GM12872 (cell line): ENCODE results near the gene C1QC.

Experiments used
- TF ChIP-seq, protein P1 (sequence below): IDR thresholded peaks from 3 replicates; pipeline ENCODE4 v1.5.1; 2011; ENCODE audit warnings: low read depth, mild to moderate bottlenecking, low read length, moderate library complexity; ENCODE audit not compliant: insufficient read depth

C1QC gene

GRCh38 chr1:22677931-22678896 lies 34.8 kb downstream of the C1QC start:
- TF ChIP-seq, protein P1, sequence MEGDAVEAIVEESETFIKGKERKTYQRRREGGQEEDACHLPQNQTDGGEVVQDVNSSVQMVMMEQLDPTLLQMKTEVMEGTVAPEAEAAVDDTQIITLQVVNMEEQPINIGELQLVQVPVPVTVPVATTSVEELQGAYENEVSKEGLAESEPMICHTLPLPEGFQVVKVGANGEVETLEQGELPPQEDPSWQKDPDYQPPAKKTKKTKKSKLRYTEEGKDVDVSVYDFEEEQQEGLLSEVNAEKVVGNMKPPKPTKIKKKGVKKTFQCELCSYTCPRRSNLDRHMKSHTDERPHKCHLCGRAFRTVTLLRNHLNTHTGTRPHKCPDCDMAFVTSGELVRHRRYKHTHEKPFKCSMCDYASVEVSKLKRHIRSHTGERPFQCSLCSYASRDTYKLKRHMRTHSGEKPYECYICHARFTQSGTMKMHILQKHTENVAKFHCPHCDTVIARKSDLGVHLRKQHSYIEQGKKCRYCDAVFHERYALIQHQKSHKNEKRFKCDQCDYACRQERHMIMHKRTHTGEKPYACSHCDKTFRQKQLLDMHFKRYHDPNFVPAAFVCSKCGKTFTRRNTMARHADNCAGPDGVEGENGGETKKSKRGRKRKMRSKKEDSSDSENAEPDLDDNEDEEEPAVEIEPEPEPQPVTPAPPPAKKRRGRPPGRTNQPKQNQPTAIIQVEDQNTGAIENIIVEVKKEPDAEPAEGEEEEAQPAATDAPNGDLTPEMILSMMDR: no peak

DNA sequence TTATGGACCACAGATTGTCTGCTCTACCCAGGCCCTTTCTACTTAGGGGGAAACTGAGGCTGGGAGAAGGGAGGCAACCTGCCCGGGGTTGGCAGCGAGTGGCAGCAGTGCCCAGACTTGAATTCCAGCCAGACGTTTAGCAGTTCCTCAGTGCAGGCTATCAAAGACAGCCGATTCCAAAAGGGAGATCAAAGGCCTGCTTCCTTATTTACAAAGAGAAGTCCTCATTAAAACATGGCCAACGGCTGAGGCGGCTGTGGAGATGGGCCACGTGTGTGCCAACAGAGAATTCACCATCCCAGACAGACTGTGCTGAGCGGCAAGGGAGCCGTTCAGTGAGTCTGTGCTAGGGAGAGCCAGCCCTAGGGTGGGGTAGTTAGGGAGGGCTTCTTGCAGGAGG lies 37.3 kb downstream of the C1QC start:
- TF ChIP-seq, protein P1: no peak

DNA sequence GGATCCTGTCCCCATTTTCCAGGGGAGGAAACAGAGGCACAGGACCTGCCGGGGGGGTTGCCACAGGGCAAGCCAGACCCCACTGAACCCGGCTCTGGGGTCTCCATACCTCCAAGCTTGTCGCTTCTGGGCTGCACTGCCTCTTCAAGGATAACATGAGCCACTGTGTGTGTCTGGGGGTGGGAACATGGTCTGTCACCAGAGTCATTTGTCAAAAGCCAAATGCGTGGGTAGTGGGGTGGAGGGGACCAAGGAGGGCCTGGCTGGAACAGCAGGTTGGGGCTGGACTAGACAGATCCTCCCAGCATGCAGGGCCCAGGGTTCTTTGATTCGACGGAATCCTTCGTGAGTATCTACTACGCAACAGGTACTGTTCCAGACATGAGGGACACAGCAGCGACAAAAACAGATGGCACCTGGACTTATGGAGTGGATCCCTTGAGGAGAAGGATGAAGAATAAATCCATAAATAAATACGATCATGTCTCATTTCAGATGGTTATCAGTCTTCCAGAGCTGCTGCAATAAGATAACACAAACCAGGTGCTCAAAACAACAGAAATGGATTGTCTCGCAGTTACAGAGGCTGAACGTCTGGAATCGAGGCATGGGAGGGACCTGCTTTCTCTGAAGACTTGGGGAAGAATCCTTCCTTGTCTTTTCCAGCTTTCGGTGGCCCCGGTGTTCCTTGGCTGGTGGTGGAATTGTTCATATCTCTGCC lies 38.3 kb downstream of the C1QC start:
- TF ChIP-seq, protein P1: no peak

DNA sequence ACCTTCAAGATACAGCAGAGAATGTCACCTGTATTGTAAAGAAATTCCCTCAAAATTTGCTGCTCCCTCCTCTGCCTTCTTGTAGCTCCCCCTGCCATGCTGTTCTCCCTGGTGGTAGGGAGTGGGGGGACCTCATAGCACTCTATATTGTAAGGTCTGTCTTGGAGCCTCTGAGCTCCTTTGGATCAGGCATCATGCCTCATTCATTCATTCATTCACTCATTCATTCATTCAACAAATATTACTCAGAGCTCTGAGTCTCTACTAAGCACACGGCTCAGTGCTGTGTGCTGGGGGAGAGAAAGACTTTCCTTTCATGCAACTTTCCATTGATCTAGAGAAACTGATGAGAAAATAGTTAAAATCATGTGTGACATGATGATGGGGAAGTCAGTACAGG lies 40.1 kb downstream of the C1QC start:
- TF ChIP-seq, protein P1: no peak

GRCh38 chr1:22685591-22686059 lies 42.2 kb downstream of the C1QC start:
- TF ChIP-seq, protein P1: no peak

DNA sequence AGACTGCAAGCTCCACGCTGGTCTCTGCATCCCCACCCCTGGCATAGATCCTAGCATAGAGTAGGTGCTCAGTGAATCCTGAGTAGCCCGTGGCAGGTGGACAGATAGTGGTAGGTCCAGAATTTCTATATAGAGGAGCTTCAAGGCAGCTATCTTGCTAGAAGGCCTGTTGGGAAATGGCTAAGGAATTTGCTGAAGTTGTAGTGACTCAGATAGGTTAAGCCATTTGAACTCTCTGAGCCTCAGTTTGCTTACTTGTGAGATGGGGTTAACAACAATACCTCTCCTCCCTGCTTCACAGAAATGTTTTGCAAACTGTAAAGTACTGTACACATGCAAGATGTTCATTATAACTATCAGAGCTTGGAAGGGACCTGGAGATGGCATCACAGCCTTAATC lies 43.8 kb downstream of the C1QC start:
- TF ChIP-seq, protein P1: no peak

GRCh38 chr1:22688466-22688865 lies 45.0 kb downstream of the C1QC start:
- TF ChIP-seq, protein P1: no peak
